ENCODE measurements around the gene IFRD1.

Gene IFRD1

DNA sequence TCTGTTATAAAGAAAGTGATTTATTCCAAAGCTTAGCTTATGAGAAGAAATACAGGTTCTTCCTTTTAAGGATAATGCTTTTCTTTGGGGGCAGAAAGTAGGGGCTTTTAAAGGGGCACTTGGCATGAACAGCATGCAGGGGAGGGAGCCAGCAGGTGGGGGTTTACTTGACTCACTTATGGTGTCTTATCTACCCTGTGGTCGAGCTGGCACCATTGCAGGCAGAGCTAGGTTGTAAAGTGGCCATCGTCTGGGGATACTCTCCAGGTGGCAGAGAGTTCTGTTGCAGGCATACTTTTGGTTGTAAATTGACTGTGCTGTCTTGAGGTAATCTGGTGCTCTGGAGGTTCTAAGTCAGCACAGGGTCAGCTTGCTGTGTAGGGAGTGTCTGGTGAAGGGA is 26.3 kb upstream of the IFRD1 start:
- Histone ChIP-seq H3K4me3 (ENCODE audit: low read depth, low read length) (no peak overlapping the region), H3K79me2 (no peaks in the 10 kb centered on the region), H3K27ac (no peak overlapping the region)

DNA sequence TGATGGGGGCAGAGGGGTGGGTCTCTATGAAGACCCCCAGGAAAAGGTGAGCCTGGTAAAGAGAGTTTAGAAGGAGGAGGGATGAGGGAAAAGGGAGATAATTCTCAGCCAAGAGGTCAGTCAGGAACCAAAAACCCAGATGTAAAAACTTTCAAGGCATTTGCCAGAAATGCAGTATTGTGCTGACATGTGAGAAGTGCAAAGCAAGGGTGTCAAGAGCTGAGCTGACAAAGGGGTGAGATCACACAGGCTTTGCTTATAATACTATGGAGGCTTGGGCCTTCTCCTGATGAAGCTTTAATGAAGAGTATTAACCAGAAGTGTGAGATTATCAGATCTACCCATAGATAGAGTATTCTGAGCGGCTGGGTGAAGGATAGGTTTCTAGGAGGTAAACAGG is 22.3 kb upstream of the IFRD1 start:
- H3K9ac ChIP-seq = no peak overlapping the region
- no peaks in the 10 kb centered on the region for H3K79me2 ChIP-seq
- H3K4me1 ChIP-seq = no peaks in the 10 kb centered on the region
- H3K4me3 ChIP-seq (ENCODE audit: low read depth, low read length) = no peak overlapping the region
- TF ChIP-seq, protein P1, sequence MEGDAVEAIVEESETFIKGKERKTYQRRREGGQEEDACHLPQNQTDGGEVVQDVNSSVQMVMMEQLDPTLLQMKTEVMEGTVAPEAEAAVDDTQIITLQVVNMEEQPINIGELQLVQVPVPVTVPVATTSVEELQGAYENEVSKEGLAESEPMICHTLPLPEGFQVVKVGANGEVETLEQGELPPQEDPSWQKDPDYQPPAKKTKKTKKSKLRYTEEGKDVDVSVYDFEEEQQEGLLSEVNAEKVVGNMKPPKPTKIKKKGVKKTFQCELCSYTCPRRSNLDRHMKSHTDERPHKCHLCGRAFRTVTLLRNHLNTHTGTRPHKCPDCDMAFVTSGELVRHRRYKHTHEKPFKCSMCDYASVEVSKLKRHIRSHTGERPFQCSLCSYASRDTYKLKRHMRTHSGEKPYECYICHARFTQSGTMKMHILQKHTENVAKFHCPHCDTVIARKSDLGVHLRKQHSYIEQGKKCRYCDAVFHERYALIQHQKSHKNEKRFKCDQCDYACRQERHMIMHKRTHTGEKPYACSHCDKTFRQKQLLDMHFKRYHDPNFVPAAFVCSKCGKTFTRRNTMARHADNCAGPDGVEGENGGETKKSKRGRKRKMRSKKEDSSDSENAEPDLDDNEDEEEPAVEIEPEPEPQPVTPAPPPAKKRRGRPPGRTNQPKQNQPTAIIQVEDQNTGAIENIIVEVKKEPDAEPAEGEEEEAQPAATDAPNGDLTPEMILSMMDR (IDR thresholded peaks at IDR 0.05) = no peak
- H2AFZ ChIP-seq = no peak overlapping the region
- no peak overlapping the region for H3K27ac ChIP-seq
- H3K27me3 ChIP-seq (ENCODE audit: control insufficient read depth, insufficient read depth, low read length) = no peaks in the 10 kb centered on the region
- no peaks in the 10 kb centered on the region for H3K9me3 ChIP-seq (ENCODE audit: control insufficient read depth, low read length)
- no peak overlapping the region for H3K4me2 ChIP-seq (ENCODE audit: low read length)
- no peaks in the 10 kb centered on the region for H3K36me3 ChIP-seq (ENCODE audit: control insufficient read depth, insufficient read depth, low read length)

More for the DNA sequence above, 26.3 kb upstream of the IFRD1 start:
- Histone ChIP-seq H3K27me3 (ENCODE audit: control insufficient read depth, insufficient read depth, low read length) (no peaks in the 10 kb centered on the region), H3K9ac (no peak overlapping the region), H3K4me2 (ENCODE audit: low read length) (no peak overlapping the region), H3K36me3 (ENCODE audit: control insufficient read depth, insufficient read depth, low read length) (no peaks in the 10 kb centered on the region), H3K9me3 (ENCODE audit: control insufficient read depth, low read length) (no peaks in the 10 kb centered on the region), H3K4me1 (no peaks in the 10 kb centered on the region), H2AFZ (no peak overlapping the region)
- TF ChIP-seq, protein P1 (IDR thresholded peaks at IDR 0.05) = no peak

DNA sequence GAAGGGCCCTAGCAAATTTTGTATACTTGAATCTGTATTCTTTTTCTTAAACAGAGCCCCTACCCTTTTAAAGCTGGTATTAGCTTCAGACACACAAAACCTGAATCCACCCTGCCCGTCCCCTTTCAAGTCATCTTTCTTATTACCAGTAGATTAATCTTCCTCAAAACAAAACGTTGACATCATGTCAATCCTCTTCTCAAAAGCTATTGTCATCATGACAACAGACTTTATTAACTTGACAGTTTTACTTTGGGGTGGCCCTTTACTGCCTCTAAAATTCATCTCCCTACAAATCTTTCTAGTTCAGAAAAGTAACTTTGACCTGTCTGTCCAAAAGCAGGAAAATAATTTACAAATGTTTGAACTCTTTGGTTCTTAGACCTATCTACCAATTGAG is 21.5 kb upstream of the IFRD1 start:
- no peak overlapping the region for H3K4me2 ChIP-seq (ENCODE audit: low read length)
- no peaks in the 10 kb centered on the region for H3K36me3 ChIP-seq (ENCODE audit: control insufficient read depth, insufficient read depth, low read length)
- H3K27me3 ChIP-seq (ENCODE audit: control insufficient read depth, insufficient read depth, low read length) = no peaks in the 10 kb centered on the region
- no peaks in the 10 kb centered on the region for H3K79me2 ChIP-seq
- no peak overlapping the region for H2AFZ ChIP-seq
- no peak overlapping the region for H3K4me3 ChIP-seq (ENCODE audit: low read depth, low read length)
- H3K9ac ChIP-seq = no peak overlapping the region
- TF ChIP-seq, protein P1 (IDR thresholded peaks at IDR 0.05) = no peak
- H3K27ac ChIP-seq = no peak overlapping the region
- no peaks in the 10 kb centered on the region for H3K9me3 ChIP-seq (ENCODE audit: control insufficient read depth, low read length)
- no peaks in the 10 kb centered on the region for H3K4me1 ChIP-seq

DNA sequence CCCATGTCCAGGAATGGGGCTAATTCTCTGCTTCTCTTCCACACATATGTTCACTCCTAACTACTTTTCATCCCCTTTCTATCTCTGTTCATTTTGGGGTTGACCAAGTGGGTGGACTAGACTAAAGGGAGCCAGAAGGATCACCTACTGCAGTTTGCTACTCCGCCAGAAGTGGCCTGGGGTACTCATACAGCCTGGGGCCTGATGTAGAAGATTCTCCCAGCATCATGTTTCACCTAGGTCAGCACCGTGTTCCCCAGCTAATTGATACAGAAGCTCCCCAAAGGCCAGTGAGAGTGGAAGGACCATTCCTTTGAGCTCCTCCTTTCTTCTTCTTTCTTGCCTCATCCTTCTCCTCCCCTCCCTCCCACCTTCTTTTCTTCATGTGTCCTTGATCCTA is 19.6 kb upstream of the IFRD1 start:
- Histone ChIP-seq H3K9ac (no peak overlapping the region), H2AFZ (no peak overlapping the region), H3K9me3 (ENCODE audit: control insufficient read depth, low read length) (no peaks in the 10 kb centered on the region), H3K4me2 (ENCODE audit: low read length) (no peak overlapping the region), H3K27ac (no peak overlapping the region), H3K27me3 (ENCODE audit: control insufficient read depth, insufficient read depth, low read length) (no peaks in the 10 kb centered on the region), H3K36me3 (ENCODE audit: control insufficient read depth, insufficient read depth, low read length) (no peaks in the 10 kb centered on the region), H3K79me2 (no peaks in the 10 kb centered on the region), H3K4me3 (ENCODE audit: low read depth, low read length) (no peak overlapping the region), H3K4me1 (no peaks in the 10 kb centered on the region)
- TF ChIP-seq, protein P1 (IDR thresholded peaks at IDR 0.05) = no peak

DNA sequence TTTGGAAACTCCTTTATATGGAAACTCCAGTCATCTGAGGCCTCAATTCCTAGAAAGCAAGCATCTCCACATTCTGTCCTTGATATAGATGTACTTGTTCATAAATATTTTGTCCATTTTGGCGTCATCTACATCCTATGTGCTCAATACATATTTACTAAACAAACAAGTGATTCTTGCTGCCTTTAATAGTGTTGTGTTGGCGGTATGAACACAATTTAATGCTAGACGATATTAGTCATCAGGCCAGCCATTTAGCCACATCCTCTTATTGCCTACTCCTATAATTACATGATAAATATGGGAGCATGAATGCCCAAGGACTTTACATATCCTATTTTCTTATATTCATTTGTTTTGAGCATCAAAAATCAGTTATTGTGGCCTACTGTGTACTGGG is 18.5 kb upstream of the IFRD1 start:
- Histone ChIP-seq H3K27ac (no peak overlapping the region), H3K4me3 (ENCODE audit: low read depth, low read length) (no peak overlapping the region), H3K4me2 (ENCODE audit: low read length) (no peak overlapping the region), H2AFZ (no peak overlapping the region), H3K27me3 (ENCODE audit: control insufficient read depth, insufficient read depth, low read length) (no peaks in the 10 kb centered on the region), H3K36me3 (ENCODE audit: control insufficient read depth, insufficient read depth, low read length) (no peaks in the 10 kb centered on the region), H3K9me3 (ENCODE audit: control insufficient read depth, low read length) (no peaks in the 10 kb centered on the region), H3K9ac (no peak overlapping the region), H3K79me2 (no peaks in the 10 kb centered on the region), H3K4me1 (no peaks in the 10 kb centered on the region)
- TF ChIP-seq, protein P1 (IDR thresholded peaks at IDR 0.05) = no peak

Measured in parathyroid adenoma (tissue), 2 donors.